SK-N-SH treated with all-trans-retinoic acid at 6 μM for 48 hours (cell line): ENCODE results near the gene AMBP.

Experiments used
- ATAC-seq: fragments of 200-7000 bp; cut with Tn5 transposase; 3 replicates; pipeline ENCODE4 v1.9.1; 2020; ENCODE audit warnings: mild to moderate bottlenecking, moderate library complexity
- ARNTL ChIP-seq: fragments of 450-650 bp; formaldehyde crosslinking; IDR thresholded peaks from 2 replicates; pipeline ENCODE4 v1.5.0; 2020; ENCODE audit warnings: low read depth, mild to moderate bottlenecking, moderate library complexity, borderline replicate concordance
- BACH2 ChIP-seq: fragments of 250-450 bp; sonication (Bioruptor Pico); IDR thresholded peaks from 2 replicates; pipeline ENCODE4 v1.9.0; 2021; ENCODE audit warnings: mild to moderate bottlenecking, borderline replicate concordance
- CSDC2 ChIP-seq: fragments of 250-450 bp; sonication (Bioruptor Pico); IDR thresholded peaks from 2 replicates; pipeline ENCODE4 v1.5.0; 2020; ENCODE audit warnings: mild to moderate bottlenecking, moderate library complexity
- ESRRG ChIP-seq: fragments of 250-450 bp; sonication (Bioruptor Pico); IDR thresholded peaks from 2 replicates; pipeline ENCODE4 v1.6.1; 2021; ENCODE audit warnings: mild to moderate bottlenecking
- GLIS3 ChIP-seq: fragments of 250-450 bp; sonication (Bioruptor Pico); IDR thresholded peaks from 2 replicates; pipeline ENCODE4 v1.5.0; 2020; ENCODE audit warnings: mild to moderate bottlenecking, moderate library complexity
- ISL1 ChIP-seq: fragments of 250-450 bp; sonication (Bioruptor Pico); IDR thresholded peaks from 2 replicates; pipeline ENCODE4 v2.1.2; 2022; ENCODE audit warnings: mild to moderate bottlenecking, moderate library complexity
- OSR1 ChIP-seq: fragments of 250-450 bp; sonication (Bioruptor Pico); IDR thresholded peaks from 2 replicates; pipeline ENCODE4 v1.8.0; 2022; ENCODE audit warnings: moderate library complexity, mild to moderate bottlenecking, inconsistent platforms
- PATZ1 ChIP-seq: fragments of 250-450 bp; sonication (Bioruptor Pico); IDR thresholded peaks from 2 replicates; pipeline ENCODE4 v1.8.0; 2020; ENCODE audit warnings: mild to moderate bottlenecking, moderate library complexity, borderline replicate concordance
- POU6F1 ChIP-seq: fragments of 250-450 bp; sonication (Bioruptor Pico); IDR thresholded peaks from 2 replicates; pipeline ENCODE4 v1.8.0; 2021; ENCODE audit warnings: low read depth, mild to moderate bottlenecking, moderate library complexity, borderline replicate concordance
- RARB ChIP-seq: fragments of 250-450 bp; sonication (Bioruptor Pico); IDR thresholded peaks from 2 replicates; pipeline ENCODE4 v1.8.0; 2021; ENCODE audit warnings: mild to moderate bottlenecking, moderate library complexity
- SNAI2 ChIP-seq: fragments of 250-450 bp; sonication (Bioruptor Pico); IDR thresholded peaks from 2 replicates; pipeline ENCODE4 v1.5.0; 2020; ENCODE audit warnings: mild to moderate bottlenecking, moderate library complexity
- TCF4 ChIP-seq: fragments of 250-450 bp; sonication (Bioruptor Pico); IDR thresholded peaks from 2 replicates; pipeline ENCODE4 v1.8.0; 2021; ENCODE audit warnings: mild to moderate bottlenecking, moderate library complexity, borderline replicate concordance
- TOX ChIP-seq: fragments of 250-450 bp; sonication (Bioruptor Pico); IDR thresholded peaks from 2 replicates; pipeline ENCODE4 v1.8.0; 2021; ENCODE audit warnings: mild to moderate bottlenecking, moderate library complexity, borderline replicate concordance
- TSHZ2 ChIP-seq: fragments of 250-450 bp; sonication (Bioruptor Pico); IDR thresholded peaks from 2 replicates; pipeline ENCODE4 v1.5.0; 2020; ENCODE audit warnings: mild to moderate bottlenecking, moderate library complexity
- ZC3H10 ChIP-seq: fragments of 250-450 bp; sonication (Bioruptor Pico); IDR thresholded peaks from 2 replicates; pipeline ENCODE4 v1.5.1; 2021; ENCODE audit warnings: mild to moderate bottlenecking, moderate library complexity
- ZFP3 ChIP-seq: fragments of 250-450 bp; sonication (Bioruptor Pico); IDR thresholded peaks from 2 replicates; pipeline ENCODE4 v1.5.0; 2020; ENCODE audit warnings: mild to moderate bottlenecking, moderate library complexity
- ZFP30 ChIP-seq: fragments of 450-650 bp; formaldehyde crosslinking; IDR thresholded peaks from 2 replicates; pipeline ENCODE4 v1.5.0; 2022; ENCODE audit warnings: mild to moderate bottlenecking, moderate library complexity
- ZNF565 ChIP-seq: fragments of 450-650 bp; formaldehyde crosslinking; conservative IDR thresholded peaks from 2 replicates; pipeline ENCODE4 v1.5.0; 2020; ENCODE audit warnings: low read depth, mild to moderate bottlenecking, moderate library complexity
- ZNF70 ChIP-seq: fragments of 450-650 bp; formaldehyde crosslinking; IDR thresholded peaks from 2 replicates; pipeline ENCODE4 v1.5.0; 2020; ENCODE audit warnings: mild to moderate bottlenecking, moderate library complexity
- ZNF8 ChIP-seq: fragments of 450-650 bp; formaldehyde crosslinking; IDR thresholded peaks from 2 replicates; pipeline ENCODE4 v1.5.0; 2020; ENCODE audit warnings: mild to moderate bottlenecking, moderate library complexity
- TF ChIP-seq, protein P1 (sequence below): fragments of 250-450 bp; sonication (Bioruptor Pico); IDR thresholded peaks from 2 replicates; pipeline ENCODE4 v1.5.1; 2020; ENCODE audit warnings: low read depth, mild to moderate bottlenecking, moderate library complexity
- TF ChIP-seq, protein P2 (sequence below): fragments of 250-450 bp; sonication (Bioruptor Pico); IDR thresholded peaks from 2 replicates; pipeline ENCODE4 v1.5.1; 2021; ENCODE audit warnings: mild to moderate bottlenecking, moderate library complexity

AMBP gene

DNA sequence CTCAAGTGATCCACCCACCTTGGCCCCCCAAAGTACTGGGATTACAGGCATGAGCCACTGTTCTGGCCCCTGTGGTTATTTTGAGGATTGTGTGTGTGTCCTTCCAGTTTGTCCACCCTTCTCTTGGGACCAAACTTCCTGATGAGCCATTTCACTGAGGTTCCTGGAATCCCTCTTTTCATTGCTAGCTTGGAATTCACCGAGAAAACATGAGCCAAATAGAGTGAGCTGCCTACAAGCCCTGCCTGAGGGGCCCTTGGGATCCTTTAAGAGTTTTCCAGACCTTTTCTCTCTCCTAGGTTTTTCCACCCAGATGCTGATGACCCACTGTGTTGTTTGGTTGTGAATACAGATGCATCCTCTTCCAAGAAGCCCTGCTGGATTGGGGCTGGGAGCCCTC lies 34.2 kb upstream of the AMBP start:
- no peak for ATAC-seq
- TF ChIP-seq RARB (CRISPR knock-in tag) = no peak
- no peak for TF ChIP-seq ZC3H10 (CRISPR knock-in tag)
- TF ChIP-seq, protein P1, sequence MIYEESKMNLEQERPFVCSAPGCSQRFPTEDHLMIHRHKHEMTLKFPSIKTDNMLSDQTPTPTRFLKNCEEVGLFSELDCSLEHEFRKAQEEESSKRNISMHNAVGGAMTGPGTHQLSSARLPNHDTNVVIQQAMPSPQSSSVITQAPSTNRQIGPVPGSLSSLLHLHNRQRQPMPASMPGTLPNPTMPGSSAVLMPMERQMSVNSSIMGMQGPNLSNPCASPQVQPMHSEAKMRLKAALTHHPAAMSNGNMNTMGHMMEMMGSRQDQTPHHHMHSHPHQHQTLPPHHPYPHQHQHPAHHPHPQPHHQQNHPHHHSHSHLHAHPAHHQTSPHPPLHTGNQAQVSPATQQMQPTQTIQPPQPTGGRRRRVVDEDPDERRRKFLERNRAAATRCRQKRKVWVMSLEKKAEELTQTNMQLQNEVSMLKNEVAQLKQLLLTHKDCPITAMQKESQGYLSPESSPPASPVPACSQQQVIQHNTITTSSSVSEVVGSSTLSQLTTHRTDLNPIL (CRISPR knock-in tag) = no peak
- TF ChIP-seq ZFP3 (CRISPR knock-in tag) = no peak
- no peak for TF ChIP-seq TCF4 (CRISPR knock-in tag)
- TF ChIP-seq, protein P2, sequence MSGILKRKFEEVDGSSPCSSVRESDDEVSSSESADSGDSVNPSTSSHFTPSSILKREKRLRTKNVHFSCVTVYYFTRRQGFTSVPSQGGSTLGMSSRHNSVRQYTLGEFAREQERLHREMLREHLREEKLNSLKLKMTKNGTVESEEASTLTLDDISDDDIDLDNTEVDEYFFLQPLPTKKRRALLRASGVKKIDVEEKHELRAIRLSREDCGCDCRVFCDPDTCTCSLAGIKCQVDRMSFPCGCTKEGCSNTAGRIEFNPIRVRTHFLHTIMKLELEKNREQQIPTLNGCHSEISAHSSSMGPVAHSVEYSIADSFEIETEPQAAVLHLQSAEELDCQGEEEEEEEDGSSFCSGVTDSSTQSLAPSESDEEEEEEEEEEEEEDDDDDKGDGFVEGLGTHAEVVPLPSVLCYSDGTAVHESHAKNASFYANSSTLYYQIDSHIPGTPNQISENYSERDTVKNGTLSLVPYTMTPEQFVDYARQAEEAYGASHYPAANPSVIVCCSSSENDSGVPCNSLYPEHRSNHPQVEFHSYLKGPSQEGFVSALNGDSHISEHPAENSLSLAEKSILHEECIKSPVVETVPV (CRISPR knock-in tag) = no peak
- TF ChIP-seq BACH2 = no peak
- no peak for TF ChIP-seq ZFP30 (CRISPR knock-in tag)
- no peak for TF ChIP-seq ISL1 (CRISPR knock-in tag)
- TF ChIP-seq PATZ1 (CRISPR knock-in tag) = no peak
- no peak for TF ChIP-seq ESRRG (CRISPR knock-in tag)
- no peak for TF ChIP-seq POU6F1
- TF ChIP-seq CSDC2 = no peak
- TF ChIP-seq TSHZ2 = no peak

GRCh38 chr9:114110180-114110579 lies 32.1 kb upstream of the AMBP start:
- ATAC-seq = no peak
- no peak for TF ChIP-seq ESRRG (CRISPR knock-in tag)
- no peak for TF ChIP-seq ARNTL
- TF ChIP-seq BACH2 = no peak
- TF ChIP-seq GLIS3 (CRISPR knock-in tag) = no peak
- no peak for TF ChIP-seq ZFP30 (CRISPR knock-in tag)
- TF ChIP-seq, protein P1 (CRISPR knock-in tag) = no peak
- no peak for TF ChIP-seq ZNF8 (CRISPR knock-in tag)
- no peak for TF ChIP-seq PATZ1 (CRISPR knock-in tag)
- TF ChIP-seq ZFP3 (CRISPR knock-in tag) = no peak
- TF ChIP-seq OSR1 (CRISPR knock-in tag) = no peak
- TF ChIP-seq, protein P2 (CRISPR knock-in tag) = no peak
- TF ChIP-seq ZNF565 (CRISPR knock-in tag) = no peak
- TF ChIP-seq ISL1 (CRISPR knock-in tag) = no peak
- no peak for TF ChIP-seq SNAI2
- TF ChIP-seq ZNF70 (CRISPR knock-in tag) = no peak
- TF ChIP-seq CSDC2 = no peak
- no peak for TF ChIP-seq TOX (CRISPR knock-in tag)
- TF ChIP-seq POU6F1 = no peak
- no peak for TF ChIP-seq RARB (CRISPR knock-in tag)
- TF ChIP-seq TCF4 (CRISPR knock-in tag) = no peak
